ENCODE measurements around the gene CHST8.

The CHST8 gene

GRCh38 chr19:33618884-33619283 lies 2.9 kb upstream of the CHST8 start:
- DNase-seq = no peak

GRCh38 chr19:33620611-33621010 lies 1.1 kb upstream of the CHST8 start:
- DNase-seq = no peak

GRCh38 chr19:33621065-33621785 lies 528 bp upstream of the CHST8 start:
- no peak for DNase-seq

- no peak for DNase-seq
Measured at GRCh38 chr19:33622505-33622808, 704 bp downstream of the CHST8 start.

- no peak for DNase-seq
Measured at GRCh38 chr19:33622809-33623511, 1.2 kb downstream of the CHST8 start.

GRCh38 chr19:33624586-33624985 lies 2.8 kb downstream of the CHST8 start:
- DNase-seq = no peak

- no peak for DNase-seq
Measured at GRCh38 chr19:33627526-33627925, 5.8 kb downstream of the CHST8 start.

GRCh38 chr19:33627962-33628839 lies 6.4 kb downstream of the CHST8 start:
- no peak for DNase-seq

- DNase-seq = no peak
Measured at GRCh38 chr19:33628921-33629825, 7.4 kb downstream of the CHST8 start.

- DNase-seq = no peak
Measured at GRCh38 chr19:33629826-33630375, 8.1 kb downstream of the CHST8 start.

- no peak for DNase-seq
Measured at GRCh38 chr19:33630880-33631608, 9.3 kb downstream of the CHST8 start.

- no peak for DNase-seq
Measured at GRCh38 chr19:33631609-33631973, 9.8 kb downstream of the CHST8 start.

- no peak for DNase-seq
Measured at GRCh38 chr19:33634361-33635091, 12.8 kb downstream of the CHST8 start.

- no peak for DNase-seq
Measured at GRCh38 chr19:33638167-33639034, 16.6 kb downstream of the CHST8 start.

- DNase-seq = no peak
Measured at GRCh38 chr19:33639035-33639681, 17.4 kb downstream of the CHST8 start.

GRCh38 chr19:33640773-33641172 lies 19.0 kb downstream of the CHST8 start:
- DNase-seq = no peak

GRCh38 chr19:33641261-33641660 lies 19.5 kb downstream of the CHST8 start:
- no peak for DNase-seq

GRCh38 chr19:33641956-33642498 lies 20.3 kb downstream of the CHST8 start:
- no peak for DNase-seq

- DNase-seq = no peak
Measured at GRCh38 chr19:33644284-33644836, 22.6 kb downstream of the CHST8 start.

All from MV-4-11 (cell line).